C1 segment of cervical spinal cord (tissue), 14 donors: ENCODE measurements around the gene SHISA3.

Source experiments
- DNase-seq, 14 donors: peaks; one replicate each; lab custom pipeline; 2025; lab: John Stamatoyannopoulos, UW

SHISA3 gene

GRCh38 chr4:42391981-42392380 is 5.3 kb upstream of the SHISA3 start:
- DNase-seq = no peak

GRCh38 chr4:42392436-42392835 is 4.9 kb upstream of the SHISA3 start:
- DNase-seq = no peak

DNA sequence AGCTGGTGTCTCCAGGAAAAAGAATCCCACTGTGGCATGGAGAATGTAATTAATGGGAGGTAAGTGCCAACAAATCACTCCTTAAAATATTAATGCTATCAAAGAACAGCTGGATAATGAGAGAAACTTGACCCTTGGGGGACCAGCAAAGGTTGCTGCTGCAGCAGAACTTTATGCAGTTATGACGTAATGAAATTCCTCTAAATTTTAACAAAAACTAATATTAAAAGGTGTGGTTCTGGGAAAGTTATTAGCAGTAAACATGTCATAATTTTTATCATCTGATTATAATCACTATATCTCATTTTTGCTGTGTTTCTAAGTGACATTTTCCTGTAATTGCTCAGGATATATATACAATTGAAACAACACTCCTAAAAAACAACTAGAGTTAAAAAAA is 1.7 kb upstream of the SHISA3 start:
- DNase-seq = no peak

- no peak for DNase-seq
These were observed 932 bp upstream of the SHISA3 start for GRCh38 chr4:42396361-42396751.

GRCh38 chr4:42397635-42398170 is 415 bp downstream of the SHISA3 start:
- peak in 1 of 14 donors; percentile 11 for DNase-seq

- no peak for DNase-seq
These were observed 1.0 kb downstream of the SHISA3 start for GRCh38 chr4:42398171-42398870.

DNA sequence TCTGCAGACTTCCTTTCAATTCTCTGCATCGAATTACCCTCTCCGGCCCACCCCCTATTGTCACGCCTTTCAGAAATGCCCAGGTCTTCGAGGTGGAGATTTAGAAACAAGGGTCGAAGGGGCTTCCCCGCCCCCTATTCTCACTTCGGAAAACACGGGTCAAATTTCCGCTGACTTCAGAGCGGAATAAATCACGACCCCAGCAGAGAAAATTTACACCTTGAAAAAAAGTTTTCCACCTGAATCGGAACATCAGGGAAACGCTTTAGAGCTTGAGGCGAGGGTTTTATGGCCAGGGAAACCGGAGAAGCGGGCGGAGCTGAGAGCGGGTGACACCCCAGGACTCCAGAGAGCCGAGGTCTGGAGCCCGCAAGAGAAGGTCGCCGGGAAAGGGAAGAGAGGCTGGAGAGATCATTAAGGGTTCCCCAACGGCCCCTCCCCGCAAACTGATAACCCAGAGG is 1.6 kb downstream of the SHISA3 start:
- no peak for DNase-seq

- DNase-seq = no peak
These were observed 2.1 kb downstream of the SHISA3 start for GRCh38 chr4:42399393-42399792.

DNA sequence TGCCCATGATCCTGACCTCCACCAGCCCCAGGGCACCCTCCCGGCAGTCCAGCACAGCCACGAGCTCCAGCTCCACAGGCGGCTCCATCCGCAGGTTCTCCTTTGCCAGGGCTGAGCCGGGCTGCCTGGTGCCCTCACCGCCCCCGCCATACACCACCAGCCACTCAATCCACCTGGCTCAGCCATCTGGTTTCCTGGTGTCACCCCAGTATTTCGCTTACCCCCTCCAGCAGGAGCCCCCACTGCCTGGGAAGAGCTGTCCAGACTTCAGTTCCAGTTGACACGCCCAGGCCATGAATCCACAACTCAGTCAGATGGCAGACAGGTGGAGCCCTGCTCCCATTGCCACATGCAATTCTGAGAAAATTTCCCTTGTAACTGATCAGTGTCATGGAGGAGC is 3.9 kb downstream of the SHISA3 start:
- DNase-seq = no peak

DNA sequence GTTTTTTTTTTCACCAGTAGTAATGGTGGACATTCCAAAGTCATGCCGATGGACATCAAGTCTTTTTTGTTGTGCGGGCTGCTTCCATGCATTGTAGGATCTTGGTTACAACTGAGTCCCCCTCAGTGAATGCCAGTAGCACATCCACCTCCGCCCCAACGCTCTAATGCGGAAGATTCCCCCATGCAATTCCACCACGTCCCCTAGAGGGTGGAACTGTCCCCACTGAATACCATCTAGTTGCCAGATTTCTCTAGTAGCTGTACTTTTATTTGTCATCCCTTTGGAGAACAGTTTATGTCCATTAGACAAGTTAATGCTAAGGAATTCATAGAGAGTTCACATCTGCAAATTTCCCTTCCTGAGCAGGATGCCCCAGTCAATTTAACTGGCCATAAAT is 6.7 kb downstream of the SHISA3 start:
- no peak for DNase-seq

GRCh38 chr4:42410446-42410845 is 13.2 kb downstream of the SHISA3 start:
- DNase-seq = no peak

- DNase-seq = no peak
These were observed 14.5 kb downstream of the SHISA3 start for GRCh38 chr4:42411803-42412202.

DNA sequence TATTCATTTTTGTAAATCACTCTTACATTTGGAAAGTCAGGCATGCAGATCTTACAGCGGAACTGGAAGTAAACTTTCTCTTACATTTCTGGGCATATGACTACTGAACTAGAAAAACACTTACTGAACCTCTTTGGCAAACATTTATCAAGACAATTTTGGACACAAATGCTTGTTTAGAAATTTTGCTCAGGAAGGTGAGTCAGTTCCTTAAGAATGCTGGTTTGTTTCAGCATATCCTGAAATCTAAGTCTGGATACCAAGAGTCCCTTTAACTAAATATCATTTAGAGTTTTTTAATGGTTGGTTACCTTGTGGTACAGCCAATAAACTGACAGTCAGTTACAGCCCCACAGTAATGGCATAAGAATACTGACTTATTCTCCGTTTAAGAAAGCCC is 15.0 kb downstream of the SHISA3 start:
- DNase-seq = no peak

DNA sequence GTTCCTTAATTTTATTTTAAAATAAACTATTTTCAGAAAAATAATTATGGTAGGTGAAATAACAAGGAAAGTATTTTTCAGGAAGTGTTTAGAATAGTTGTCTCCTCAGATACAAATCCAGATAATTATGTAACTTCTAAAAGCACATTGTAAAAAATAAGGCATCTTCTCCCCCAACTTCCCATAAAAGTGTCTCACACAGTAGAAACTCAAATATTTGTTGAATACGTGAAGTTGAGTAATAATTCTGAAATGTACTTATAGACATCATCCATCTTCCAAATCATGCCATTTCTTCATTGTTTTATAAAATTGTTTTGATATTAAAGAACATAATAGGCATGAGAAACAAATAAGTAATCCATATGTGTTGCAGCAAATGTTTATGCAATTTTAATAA is 18.0 kb downstream of the SHISA3 start:
- no peak for DNase-seq

- no peak for DNase-seq
These were observed 18.7 kb downstream of the SHISA3 start for GRCh38 chr4:42416017-42416416.

DNA sequence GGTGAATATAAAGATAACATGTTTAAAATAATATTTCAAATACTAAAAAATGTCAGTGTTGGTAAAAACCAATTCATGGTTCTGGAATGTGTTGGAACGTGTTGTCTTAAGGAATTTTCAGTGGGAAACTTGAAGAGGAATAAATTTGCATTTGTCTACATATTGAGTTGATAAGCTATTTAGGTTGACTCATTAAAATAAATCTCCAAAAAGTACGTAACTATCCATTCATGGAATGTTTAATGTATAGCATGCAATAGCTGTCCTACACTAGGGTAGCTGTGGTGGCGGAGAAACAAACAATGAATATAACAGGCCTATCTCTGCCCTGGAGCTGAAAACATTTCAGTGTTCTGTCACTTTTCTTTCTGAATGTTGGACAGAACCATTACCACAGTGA is 20.3 kb downstream of the SHISA3 start:
- no peak for DNase-seq

DNA sequence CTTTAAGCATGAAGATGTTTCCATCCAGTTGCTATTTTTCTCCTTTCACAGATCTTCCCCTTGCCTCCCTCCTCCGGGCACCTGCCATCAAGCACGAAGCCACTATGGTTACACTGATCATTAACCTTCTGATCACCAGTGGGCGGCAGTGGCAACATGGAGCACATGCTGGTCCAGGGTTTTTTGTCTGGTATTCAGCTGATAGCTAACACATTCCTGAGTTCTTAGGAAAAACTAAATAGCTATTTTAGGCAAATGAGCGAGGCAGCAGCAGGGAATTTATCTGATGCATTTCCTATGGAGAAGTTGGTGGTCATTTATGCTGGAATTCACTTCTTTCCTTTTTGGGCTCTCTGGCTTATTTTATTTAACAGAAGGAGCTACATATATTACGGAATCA is 22.9 kb downstream of the SHISA3 start:
- no peak for DNase-seq

- DNase-seq = peak in 1 of 14 donors; percentile 7
These were observed 28.1 kb downstream of the SHISA3 start for GRCh38 chr4:42425146-42426065.

- DNase-seq = no peak
These were observed 30.7 kb downstream of the SHISA3 start for GRCh38 chr4:42428036-42428435.

- no peak for DNase-seq
These were observed 39.8 kb downstream of the SHISA3 start for GRCh38 chr4:42436928-42437565.

- DNase-seq = no peak
These were observed 42.8 kb downstream of the SHISA3 start for GRCh38 chr4:42440083-42440482.

GRCh38 chr4:42442601-42443000 is 45.3 kb downstream of the SHISA3 start:
- DNase-seq = no peak
